NCI-H1436 treated with DMSO at 0.1 percent for 48 hours (cell line): ENCODE measurements around the gene ESCO1.
"Not testable (repeated sequence)": the region's sequence is repeated elsewhere in the genome, so short reads cannot be mapped to it uniquely, and the experiment has no call there.

Source experiments
- DNase-seq: peaks from one replicate; lab custom pipeline; 2025; lab: John Stamatoyannopoulos, UW

The ESCO1 gene

GRCh38 chr18:21600526-21601410 lies at the start of gene ESCO1:
Gene ESCO1 (minus strand): TSS chr18:21600704. CDS start chr18:21574843, 25,861 bp downstream.
- peak; percentile 76 for DNase-seq

GRCh38 chr18:21640375-21640774 lies 39.9 kb upstream of the ESCO1 start:
- not testable (repeated sequence) for DNase-seq

GRCh38 chr18:21638822-21639221 lies 38.3 kb upstream of the ESCO1 start:
- DNase-seq = no peak

- no peak for DNase-seq
These were observed 36.3 kb upstream of the ESCO1 start for GRCh38 chr18:21636769-21637168.

- DNase-seq = no peak
These were observed 34.2 kb upstream of the ESCO1 start for GRCh38 chr18:21634588-21635199.

GRCh38 chr18:21632393-21632792 lies 31.9 kb upstream of the ESCO1 start:
- no peak for DNase-seq

GRCh38 chr18:21629089-21629832 lies 28.8 kb upstream of the ESCO1 start:
- DNase-seq = no peak

GRCh38 chr18:21621640-21622039 lies 21.1 kb upstream of the ESCO1 start:
- not testable (repeated sequence) for DNase-seq

- peak; percentile 26 for DNase-seq
These were observed 11.9 kb upstream of the ESCO1 start, which contains the start of gene SNRPD1 for GRCh38 chr18:21612125-21613039. Gene SNRPD1 (plus strand): TSS chr18:21612314. CDS start chr18:21612430, 116 bp downstream.

- not testable (repeated sequence) for DNase-seq
These were observed 11.1 kb upstream of the ESCO1 start for GRCh38 chr18:21611401-21612124.

- no peak for DNase-seq
These were observed 4.7 kb upstream of the ESCO1 start for GRCh38 chr18:21605213-21605612.

- no peak for DNase-seq
These were observed 4.2 kb upstream of the ESCO1 start for GRCh38 chr18:21604671-21605070.

GRCh38 chr18:21602299-21602587 lies 1.7 kb upstream of the ESCO1 start:
- DNase-seq = no peak

GRCh38 chr18:21599585-21600525 lies 649 bp downstream of the ESCO1 start:
- DNase-seq = no peak

- DNase-seq = no peak
These were observed 1.5 kb downstream of the ESCO1 start for GRCh38 chr18:21598726-21599584.

- DNase-seq = no peak
These were observed 2.9 kb downstream of the ESCO1 start for GRCh38 chr18:21597620-21598019.

GRCh38 chr18:21593540-21594257 lies 6.8 kb downstream of the ESCO1 start:
- no peak for DNase-seq

GRCh38 chr18:21592361-21592760 lies 8.1 kb downstream of the ESCO1 start:
- DNase-seq = not testable (repeated sequence)
